ENCODE measurements around the gene GSTM3. TPM values are rescaled to one million over a fixed set of nuclear protein-coding genes. Genes with fewer than 3 reads are reported as not detected.
A peak's percentile ranks its signal among the peaks of the same experiment; 100 is the strongest.
"Not testable (repeated sequence)": the region's sequence is repeated elsewhere in the genome, so short reads cannot be mapped to it uniquely, and the experiment has no call there.

Gene GSTM3
- total and polyA plus RNA-seq, 3 donors from 2014 or later: 748 to 1,464 (median 769) TPM

GRCh38 chr1:109766991-109767636 lies 26.3 kb upstream of the GSTM3 start:
- peaks cover 55% of the 10 kb centered on the region for H3K4me1 ChIP-seq
- peak; percentile 85 for DNase-seq
- H3K27me3 ChIP-seq; H3K9me3 ChIP-seq; H3K4me3 ChIP-seq; H3K36me3 ChIP-seq (ENCODE audit: low read depth, missing control alignments); intact Hi-C loops (cut with DNase I; ENCODE audit: low total_unique reads): not testable (repeated sequence)
- WGBS, 2 donors: 36 to 57% methylated on average over 17 of the region's 17 CpGs
- TF ChIP-seq CTCF (IDR thresholded peaks at IDR 0.05): peak in 1 of 3 experiments; percentile 25
- H3K27ac ChIP-seq: peak overlapping the region; percentile 86 to 92

DNA sequence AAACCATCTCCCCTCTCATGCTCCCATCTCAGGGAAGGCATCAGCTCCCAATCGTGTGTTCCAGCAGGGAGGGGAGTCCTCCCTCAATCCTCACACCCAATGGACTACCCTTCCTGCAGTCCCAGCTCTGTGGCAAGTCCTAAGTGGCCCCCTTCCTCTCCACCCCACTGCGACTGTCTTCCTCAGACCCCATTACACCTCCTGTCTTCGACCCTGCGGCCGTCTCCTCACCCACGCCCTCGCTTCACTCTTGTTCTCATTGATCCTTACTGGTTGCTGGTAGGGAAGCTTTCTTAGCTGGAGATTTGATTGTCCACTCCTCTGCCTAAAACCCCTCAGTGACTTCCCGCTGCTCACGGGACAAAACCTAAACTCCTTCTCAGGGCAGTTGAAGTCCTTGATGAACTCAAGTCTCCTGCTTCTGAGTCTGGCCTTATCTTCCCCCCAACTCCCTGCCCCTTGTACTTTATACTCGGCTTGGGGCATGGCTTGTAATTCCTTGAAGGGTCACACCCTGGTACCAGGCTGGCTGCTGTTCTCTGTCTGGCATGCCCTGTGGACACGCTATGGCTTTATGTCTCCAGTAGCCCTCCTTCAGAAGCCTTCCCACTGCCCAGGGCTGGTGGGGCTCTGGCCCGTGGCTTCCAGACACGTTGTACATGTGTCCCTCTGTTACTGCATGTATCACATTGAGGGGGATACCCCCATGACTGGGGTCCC lies 25.2 kb upstream of the GSTM3 start:
- Histone ChIP-seq H3K27me3 (no peaks in the 10 kb centered on the region), H3K4me1 (peaks cover 49% of the 10 kb centered on the region), H3K4me3 (no peak overlapping the region), H3K36me3 (ENCODE audit: low read depth, missing control alignments) (no peaks in the 10 kb centered on the region), H3K9me3 (no peaks in the 10 kb centered on the region), H3K27ac (peak overlapping the region; percentile 86 to 92)
- intact Hi-C loops (cut with DNase I; ENCODE audit: low total_unique reads): no loop called here
- WGBS, 2 donors: 61 to 75% methylated on average over 13 of the region's 13 CpGs
- TF ChIP-seq CTCF (IDR thresholded peaks at IDR 0.05) (no peak), POLR2A (IDR thresholded peaks at IDR 0.05) (no peak)
- peak; percentile 14 for DNase-seq

DNA sequence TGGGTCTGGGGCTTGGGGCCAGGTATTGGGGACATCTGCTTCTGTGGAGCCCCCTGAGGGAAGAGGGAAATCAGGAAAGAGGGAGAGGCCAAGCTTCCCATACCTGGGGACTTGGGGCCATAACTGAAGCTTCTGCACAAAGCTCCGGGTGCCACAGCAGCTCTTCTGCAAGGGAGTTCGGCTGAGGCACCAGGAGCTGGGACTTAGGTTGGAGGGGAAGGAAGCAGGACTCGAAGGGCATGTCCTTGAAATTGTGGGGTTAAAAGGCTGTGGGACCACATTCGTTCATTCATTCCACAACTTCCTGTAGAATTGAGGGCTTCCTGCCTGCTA lies 24.6 kb upstream of the GSTM3 start:
- intact Hi-C loops (cut with DNase I; ENCODE audit: low total_unique reads): no loop called here
- 69 to 82% methylated on average over 2 to 4 of the region's 4 CpGs for WGBS, 2 donors
- DNase-seq: peak; percentile 11

GRCh38 chr1:109764561-109765482 lies 24.0 kb upstream of the GSTM3 start:
- 86 to 91% methylated on average over 9 to 13 of the region's 13 CpGs for WGBS, 2 donors
- H3K27ac ChIP-seq: peak overlapping the region; percentile 86 to 92
- TF ChIP-seq CTCF (IDR thresholded peaks at IDR 0.05) (no peak), POLR2A (IDR thresholded peaks at IDR 0.05) (no peak)
- peak; percentile 13 for DNase-seq
- no peak overlapping the region for H3K4me3 ChIP-seq
- H3K36me3 ChIP-seq (ENCODE audit: low read depth, missing control alignments): no peaks in the 10 kb centered on the region
- H3K4me1 ChIP-seq: peaks cover 47% of the 10 kb centered on the region
- intact Hi-C loops (cut with DNase I; ENCODE audit: low total_unique reads): no loop called here
- no peaks in the 10 kb centered on the region for H3K27me3 ChIP-seq
- H3K9me3 ChIP-seq: no peaks in the 10 kb centered on the region

More for the DNA sequence above, 24.6 kb upstream of the GSTM3 start:
- no peaks in the 10 kb centered on the region for H3K36me3 ChIP-seq (ENCODE audit: low read depth, missing control alignments)
- no peak overlapping the region for H3K4me3 ChIP-seq
- no peak for TF ChIP-seq CTCF (IDR thresholded peaks at IDR 0.05)
- no peak for TF ChIP-seq POLR2A (IDR thresholded peaks at IDR 0.05)
- H3K4me1 ChIP-seq: peaks cover 44% of the 10 kb centered on the region
- H3K27me3 ChIP-seq: no peaks in the 10 kb centered on the region
- H3K27ac ChIP-seq: peak overlapping the region; percentile 86 to 92
- H3K9me3 ChIP-seq: no peaks in the 10 kb centered on the region
